ENCODE results near the gene ASPSCR1.
"Not testable (repeated sequence)": the region's sequence is repeated elsewhere in the genome, so short reads cannot be mapped to it uniquely, and the experiment has no call there.

ASPSCR1 gene

GRCh38 chr17:81944858-81945257 lies 32.6 kb upstream of the ASPSCR1 start:
- no peak overlapping the region for H3K9ac ChIP-seq (ENCODE audit: low read length in 2 of 2)

DNA sequence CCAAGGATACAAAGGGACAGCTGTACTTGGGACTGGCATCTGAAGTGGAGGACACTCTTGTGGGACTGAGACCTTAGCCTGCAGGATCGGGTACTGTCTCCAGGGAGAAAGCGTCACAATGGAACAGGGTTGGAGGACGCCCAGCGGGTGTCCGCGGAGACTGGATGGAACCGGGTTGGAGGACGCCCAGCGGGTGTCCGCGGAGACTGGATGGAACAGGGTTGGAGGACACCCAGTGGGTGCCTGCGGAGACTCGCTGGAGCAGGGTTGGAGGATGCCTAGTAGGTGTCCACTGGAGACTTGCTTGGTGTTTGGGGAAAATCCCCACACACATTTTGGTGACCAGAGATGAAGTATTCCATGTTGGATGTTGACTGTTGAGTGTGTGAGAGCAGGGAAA lies 30.2 kb upstream of the ASPSCR1 start, which contains the start of gene MYADML2:
MYADML2 (minus strand) TSS at position 45 of the 400 bp plus-strand sequence. CDS start 5,492 bp downstream, outside the sequence.
- Histone ChIP-seq H3K27me3 (ENCODE audit: control insufficient read depth in 1 of 2, insufficient read depth in 2 of 2, low read length in 2 of 2) (peaks cover 2 to 5% of the 10 kb centered on the region in 2 donors), H3K4me1 (ENCODE audit: control insufficient read depth, insufficient read depth, low read length) (no peaks in the 10 kb centered on the region), H3K9me3 (ENCODE audit: control insufficient read depth in 2 of 2, low read length in 2 of 2) (no peaks in the 10 kb centered on the region), H3K9ac (ENCODE audit: low read length in 2 of 2) (no peak within 1 kb of the TSS), H3K27ac (ENCODE audit: low read length) (no peak within 1 kb of the TSS), H3K4me3 (ENCODE audit: low read length in 2 of 2) (no peak within 1 kb of the TSS), H3K36me3 (ENCODE audit: control insufficient read depth in 2 of 2, insufficient read depth in 2 of 2, low read length in 2 of 2) (no peaks in the 10 kb centered on the region)

More at GRCh38 chr17:81944858-81945257, 32.6 kb upstream of the ASPSCR1 start:
- H3K4me1 ChIP-seq (ENCODE audit: control insufficient read depth, insufficient read depth, low read length) = peaks cover 4% of the 10 kb centered on the region
- H3K36me3 ChIP-seq (ENCODE audit: control insufficient read depth in 2 of 2, insufficient read depth in 2 of 2, low read length in 2 of 2) = no peaks in the 10 kb centered on the region
- no peaks in the 10 kb centered on the region for H3K9me3 ChIP-seq (ENCODE audit: control insufficient read depth in 2 of 2, low read length in 2 of 2)
- no peak overlapping the region for H3K4me3 ChIP-seq (ENCODE audit: low read length in 2 of 2)
- H3K27me3 ChIP-seq (ENCODE audit: control insufficient read depth in 1 of 2, insufficient read depth in 2 of 2, low read length in 2 of 2) = peaks cover 9 to 17% of the 10 kb centered on the region in 2 donors
- H3K27ac ChIP-seq (ENCODE audit: low read length) = no peak overlapping the region

DNA sequence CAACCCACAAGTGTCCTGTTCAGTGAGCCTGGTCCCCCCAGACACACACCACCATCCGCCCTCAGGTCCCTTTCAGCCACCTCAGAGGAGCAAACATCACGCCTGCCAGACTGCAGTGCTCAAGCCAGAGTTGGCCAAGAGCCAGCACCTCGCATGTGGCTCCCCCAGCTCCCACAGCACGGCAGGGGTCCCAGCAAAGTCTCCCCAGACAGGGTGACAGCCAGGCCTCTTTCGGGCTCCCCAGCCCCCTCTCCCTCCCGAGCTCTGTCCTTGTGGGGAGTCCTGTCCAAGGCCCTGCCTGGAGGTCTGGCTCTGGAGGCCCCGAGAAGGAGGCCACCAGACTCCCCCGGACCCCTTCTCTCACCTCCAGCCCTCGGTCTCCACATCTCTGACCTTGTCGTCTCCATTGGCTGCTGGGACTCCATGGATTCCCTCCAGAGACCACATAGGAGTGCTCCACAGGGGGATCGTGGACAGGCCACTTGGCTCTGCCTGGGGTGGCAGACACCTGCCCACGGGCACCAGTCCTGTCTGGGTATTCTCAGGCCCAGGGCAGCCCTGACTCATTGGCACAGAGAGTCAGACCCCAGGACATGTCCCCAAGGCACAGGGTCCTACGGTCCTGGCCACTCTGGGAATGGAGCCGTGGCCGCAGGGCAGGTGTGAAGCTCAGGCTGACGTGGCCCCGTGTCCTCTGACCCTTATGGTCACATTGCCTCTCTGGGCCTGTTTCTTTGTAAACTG lies 28.6 kb upstream of the ASPSCR1 start:
- Histone ChIP-seq H3K27ac (ENCODE audit: low read length) (no peak overlapping the region), H3K9ac (ENCODE audit: low read length in 2 of 2) (no peak overlapping the region), H3K36me3 (ENCODE audit: control insufficient read depth in 2 of 2, insufficient read depth in 2 of 2, low read length in 2 of 2) (no peaks in the 10 kb centered on the region), H3K9me3 (ENCODE audit: control insufficient read depth in 2 of 2, low read length in 2 of 2) (no peaks in the 10 kb centered on the region), H3K27me3 (ENCODE audit: control insufficient read depth in 1 of 2, insufficient read depth in 2 of 2, low read length in 2 of 2) (peaks cover 0 to 6% of the 10 kb centered on the region in 2 donors), H3K4me3 (ENCODE audit: low read length in 2 of 2) (no peak overlapping the region), H3K4me1 (ENCODE audit: control insufficient read depth, insufficient read depth, low read length) (no peaks in the 10 kb centered on the region)

DNA sequence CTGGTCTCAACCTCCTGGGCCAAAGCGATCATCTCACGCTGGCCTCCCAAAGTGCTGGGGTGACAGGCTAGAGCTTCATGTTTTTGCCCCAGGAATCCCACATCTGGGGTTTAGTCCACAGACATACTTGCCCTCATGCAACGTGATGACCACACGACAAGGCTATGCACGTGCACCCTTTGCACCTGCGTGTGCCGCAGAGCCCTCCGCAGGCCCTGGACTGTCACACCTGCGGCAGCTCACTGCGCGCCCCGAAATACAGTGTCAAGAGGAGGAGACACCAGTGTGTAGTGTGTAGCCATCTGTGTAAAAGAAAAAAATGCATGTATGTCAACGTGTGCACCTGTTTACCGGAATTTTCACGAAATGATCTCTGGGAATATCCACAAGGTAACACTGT lies 26.9 kb upstream of the ASPSCR1 start:
- Histone ChIP-seq H3K27ac (ENCODE audit: low read length) (no peak overlapping the region), H3K36me3 (ENCODE audit: control insufficient read depth in 2 of 2, insufficient read depth in 2 of 2, low read length in 2 of 2) (no peaks in the 10 kb centered on the region), H3K9ac (ENCODE audit: low read length in 2 of 2) (no peak overlapping the region), H3K4me1 (ENCODE audit: control insufficient read depth, insufficient read depth, low read length) (no peaks in the 10 kb centered on the region), H3K9me3 (ENCODE audit: control insufficient read depth in 2 of 2, low read length in 2 of 2) (no peaks in the 10 kb centered on the region), H3K27me3 (ENCODE audit: control insufficient read depth in 1 of 2, insufficient read depth in 2 of 2, low read length in 2 of 2) (peaks cover 0 to 3% of the 10 kb centered on the region in 2 donors), H3K4me3 (ENCODE audit: low read length in 2 of 2) (no peak overlapping the region)

DNA sequence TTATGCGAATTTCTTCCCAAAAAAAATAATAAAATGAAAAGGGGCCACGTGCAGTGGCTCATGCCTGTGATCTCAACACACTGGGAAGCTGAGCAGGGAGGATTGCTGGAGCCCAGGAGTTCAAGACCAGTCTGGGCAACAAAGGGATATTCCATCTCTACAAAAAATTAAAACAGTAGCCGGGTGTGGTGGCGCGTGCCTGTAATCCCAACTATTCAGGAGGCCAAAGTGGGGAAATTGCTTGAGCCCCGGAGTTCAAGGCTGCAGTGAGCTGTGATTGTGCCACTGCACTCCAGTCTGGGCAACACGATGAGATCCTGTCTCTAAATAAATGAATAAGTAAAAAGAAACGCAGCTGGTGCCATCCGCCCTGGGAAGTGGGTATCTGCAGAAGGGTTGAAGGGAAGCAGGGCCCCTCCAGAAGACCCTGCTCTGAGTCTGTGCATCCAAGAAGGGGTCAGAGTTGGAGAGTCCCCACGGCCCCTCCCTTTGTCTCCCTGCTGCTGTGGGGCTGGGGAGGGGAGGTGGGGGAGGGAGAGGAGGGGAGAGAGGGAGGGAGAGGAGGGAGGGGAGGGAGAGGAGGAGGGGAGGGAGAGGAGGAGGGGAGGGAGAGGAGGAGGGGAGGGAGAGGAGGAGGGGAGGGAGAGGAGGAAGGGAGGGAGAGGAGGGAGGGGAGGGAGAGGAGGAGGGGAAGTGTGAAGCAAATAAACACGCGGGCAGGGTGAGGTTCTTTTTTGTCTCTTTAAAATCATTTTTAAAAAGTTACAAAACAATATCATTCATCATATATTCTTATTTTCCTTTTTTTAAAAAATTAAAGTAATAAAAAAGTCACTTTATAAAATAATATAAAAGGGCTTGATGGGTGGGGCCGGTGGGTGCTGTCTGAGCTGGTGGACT lies 25.4 kb upstream of the ASPSCR1 start:
- no peak overlapping the region for H3K4me3 ChIP-seq (ENCODE audit: low read length in 2 of 2)
- H3K27ac ChIP-seq (ENCODE audit: low read length) = no peak overlapping the region
- no peaks in the 10 kb centered on the region for H3K9me3 ChIP-seq (ENCODE audit: control insufficient read depth in 2 of 2, low read length in 2 of 2)
- H3K36me3 ChIP-seq (ENCODE audit: control insufficient read depth in 2 of 2, insufficient read depth in 2 of 2, low read length in 2 of 2) = no peaks in the 10 kb centered on the region
- no peak overlapping the region for H3K9ac ChIP-seq (ENCODE audit: low read length in 2 of 2)
- H3K27me3 ChIP-seq (ENCODE audit: control insufficient read depth in 1 of 2, insufficient read depth in 2 of 2, low read length in 2 of 2) = peaks cover 7 to 8% of the 10 kb centered on the region in 2 donors
- H3K4me1 ChIP-seq (ENCODE audit: control insufficient read depth, insufficient read depth, low read length) = no peaks in the 10 kb centered on the region

GRCh38 chr17:81952792-81953228 lies 24.6 kb upstream of the ASPSCR1 start:
- no peak overlapping the region for H3K27ac ChIP-seq (ENCODE audit: low read length)
- H3K9ac ChIP-seq (ENCODE audit: low read length in 2 of 2) = no peak overlapping the region
- no peaks in the 10 kb centered on the region for H3K4me1 ChIP-seq (ENCODE audit: control insufficient read depth, insufficient read depth, low read length)
- no peak overlapping the region for H3K4me3 ChIP-seq (ENCODE audit: low read length in 2 of 2)
- no peaks in the 10 kb centered on the region for H3K36me3 ChIP-seq (ENCODE audit: control insufficient read depth in 2 of 2, insufficient read depth in 2 of 2, low read length in 2 of 2)
- peaks cover 12 to 13% of the 10 kb centered on the region in 2 donors for H3K27me3 ChIP-seq (ENCODE audit: control insufficient read depth in 1 of 2, insufficient read depth in 2 of 2, low read length in 2 of 2)
- H3K9me3 ChIP-seq (ENCODE audit: control insufficient read depth in 2 of 2, low read length in 2 of 2) = no peaks in the 10 kb centered on the region

DNA sequence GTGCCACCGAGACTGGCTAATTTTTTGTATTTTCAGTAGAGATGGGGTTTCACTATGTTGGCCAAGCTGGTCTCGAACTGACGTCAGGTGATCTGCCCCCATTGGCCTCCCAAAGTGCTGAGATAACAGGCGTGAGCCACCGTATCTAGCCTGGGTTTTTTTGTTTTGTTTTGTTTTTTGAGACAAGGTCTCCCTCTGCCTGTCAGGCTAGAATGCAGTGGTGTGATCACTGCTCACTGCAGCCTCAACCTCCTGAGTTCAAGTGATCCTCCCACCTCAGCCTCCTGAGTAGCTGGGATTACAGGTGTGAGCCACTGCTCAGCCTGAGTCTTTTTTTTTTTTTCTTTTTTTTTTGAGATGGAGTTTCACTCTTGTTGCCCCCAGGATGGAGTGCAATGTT lies 24.0 kb upstream of the ASPSCR1 start:
- H3K9ac ChIP-seq (ENCODE audit: low read length in 2 of 2); H3K9me3 ChIP-seq (ENCODE audit: control insufficient read depth in 2 of 2, low read length in 2 of 2); H3K27ac ChIP-seq (ENCODE audit: low read length); H3K36me3 ChIP-seq (ENCODE audit: control insufficient read depth in 2 of 2, insufficient read depth in 2 of 2, low read length in 2 of 2); H3K4me1 ChIP-seq (ENCODE audit: control insufficient read depth, insufficient read depth, low read length); H3K4me3 ChIP-seq (ENCODE audit: low read length in 2 of 2): not testable (repeated sequence)
- peaks cover 16 to 19% of the 10 kb centered on the region in 2 donors for H3K27me3 ChIP-seq (ENCODE audit: control insufficient read depth in 1 of 2, insufficient read depth in 2 of 2, low read length in 2 of 2)

- no peaks in the 10 kb centered on the region for H3K36me3 ChIP-seq (ENCODE audit: control insufficient read depth in 2 of 2, insufficient read depth in 2 of 2, low read length in 2 of 2)
- no peak overlapping the region for H3K4me3 ChIP-seq (ENCODE audit: low read length in 2 of 2)
- H3K4me1 ChIP-seq (ENCODE audit: control insufficient read depth, insufficient read depth, low read length) = peaks cover 3% of the 10 kb centered on the region
- H3K27me3 ChIP-seq (ENCODE audit: control insufficient read depth in 1 of 2, insufficient read depth in 2 of 2, low read length in 2 of 2) = peaks cover 24 to 29% of the 10 kb centered on the region in 2 donors
- no peak overlapping the region for H3K9ac ChIP-seq (ENCODE audit: low read length in 2 of 2)
- H3K9me3 ChIP-seq (ENCODE audit: control insufficient read depth in 2 of 2, low read length in 2 of 2) = no peaks in the 10 kb centered on the region
- H3K27ac ChIP-seq (ENCODE audit: low read length) = no peak overlapping the region
Observed at GRCh38 chr17:81954131-81955057, 23.0 kb upstream of the ASPSCR1 start.

DNA sequence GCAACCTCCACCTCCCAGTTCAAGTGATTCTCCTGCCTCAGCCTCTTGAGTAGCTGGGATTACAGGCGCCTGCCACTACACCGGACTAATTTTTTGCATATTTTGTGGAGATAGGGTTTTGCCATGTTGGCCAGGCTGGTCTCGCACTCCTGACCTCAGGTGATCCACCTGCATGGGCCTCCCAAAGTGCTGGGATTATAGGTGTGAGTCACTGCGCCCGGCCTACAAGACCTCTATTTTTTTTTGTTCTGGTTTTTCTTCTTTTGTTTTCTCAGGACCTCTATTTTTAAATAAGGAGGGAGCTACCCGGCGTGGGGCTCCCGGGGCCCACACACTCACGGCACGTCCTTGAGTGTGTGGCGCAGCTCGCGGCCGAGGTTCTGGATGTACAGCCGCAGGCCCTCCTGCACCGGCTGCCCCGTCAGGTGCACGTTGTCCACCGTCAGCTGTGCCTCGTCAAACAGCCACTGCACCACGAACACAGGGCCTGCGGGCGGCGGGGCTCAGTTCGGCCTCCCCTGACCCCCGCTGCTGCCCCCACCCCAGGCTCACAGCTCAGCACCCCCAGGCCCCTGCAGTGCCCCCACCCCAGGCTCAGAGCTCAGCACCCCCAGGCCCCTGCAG lies 22.3 kb upstream of the ASPSCR1 start:
- H3K36me3 ChIP-seq (ENCODE audit: control insufficient read depth in 2 of 2, insufficient read depth in 2 of 2, low read length in 2 of 2) = no peaks in the 10 kb centered on the region
- H3K9me3 ChIP-seq (ENCODE audit: control insufficient read depth in 2 of 2, low read length in 2 of 2) = no peaks in the 10 kb centered on the region
- no peak overlapping the region for H3K27ac ChIP-seq (ENCODE audit: low read length)
- no peak overlapping the region for H3K4me3 ChIP-seq (ENCODE audit: low read length in 2 of 2)
- H3K4me1 ChIP-seq (ENCODE audit: control insufficient read depth, insufficient read depth, low read length) = peaks cover 9% of the 10 kb centered on the region
- H3K27me3 ChIP-seq (ENCODE audit: control insufficient read depth in 1 of 2, insufficient read depth in 2 of 2, low read length in 2 of 2) = peaks cover 24 to 36% of the 10 kb centered on the region in 2 donors
- no peak overlapping the region for H3K9ac ChIP-seq (ENCODE audit: low read length in 2 of 2)

Measured in stomach smooth muscle (tissue), 2 donors.